Activated CD4-positive, alpha-beta T cell treated with anti-CD3 and anti-CD28 coated beads, Interleukin-2, amount 50 U/mL, for 1 hour (primary cell): ENCODE data around the gene HIGD1A.

Experiments used
- DNase-seq: peaks from one replicate; pipeline ENCODE4 v3.0.0-alpha.2; 2020

The HIGD1A gene

DNA sequence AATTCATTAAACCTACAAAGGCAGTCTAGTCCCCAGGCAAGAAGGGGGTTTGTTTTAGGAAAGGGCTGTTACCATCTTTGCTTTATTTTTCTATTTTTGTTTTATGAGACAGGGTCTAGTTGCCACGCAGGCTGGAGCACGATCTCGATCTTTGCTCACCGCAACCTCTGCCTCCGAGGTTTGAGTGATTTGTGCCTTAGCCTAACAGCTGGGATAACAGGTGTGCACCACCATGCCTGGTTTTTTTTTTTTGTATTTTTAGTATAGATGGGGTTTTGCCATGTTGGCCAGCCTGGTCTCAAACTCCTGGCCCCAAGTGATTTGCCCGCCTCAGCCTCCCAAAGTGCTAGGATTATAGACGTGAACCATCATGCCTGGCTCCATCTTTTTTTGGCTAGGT, 4.9 kb downstream of the HIGD1A start:
- DNase-seq, result no peak

- DNase-seq, result no peak
These were observed 7.9 kb downstream of the HIGD1A start for GRCh38 chr3:42796332-42796885.

GRCh38 chr3:42795621-42796181, 8.6 kb downstream of the HIGD1A start:
- DNase-seq, result no peak

DNA sequence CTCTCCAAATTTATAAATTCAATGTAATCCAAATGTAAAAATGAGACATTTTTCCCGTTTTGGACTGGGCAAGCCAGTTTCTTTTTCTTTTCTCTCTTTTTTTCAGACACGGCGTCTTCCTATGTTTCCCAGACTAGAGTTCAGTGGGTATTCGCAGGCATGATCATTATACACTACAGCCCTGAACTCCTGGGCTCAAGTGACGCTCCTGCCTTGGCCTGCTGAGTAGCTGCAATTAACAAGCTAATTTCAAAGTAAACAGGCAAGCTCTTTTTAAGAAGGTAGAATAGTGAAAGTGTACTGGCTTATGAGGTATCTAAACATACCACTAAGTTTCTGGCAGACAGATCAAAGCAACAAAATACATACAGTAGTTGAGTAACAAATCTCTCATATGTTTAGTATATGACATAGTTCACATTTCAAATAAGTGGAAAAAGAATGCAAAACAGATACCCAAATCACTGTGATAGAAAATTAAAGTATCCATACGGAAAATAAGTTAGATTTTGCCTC, 13.5 kb downstream of the HIGD1A start:
- DNase-seq, result no peak

- no peak for DNase-seq
These were observed 17.7 kb downstream of the HIGD1A start for GRCh38 chr3:42786631-42787030.

DNA sequence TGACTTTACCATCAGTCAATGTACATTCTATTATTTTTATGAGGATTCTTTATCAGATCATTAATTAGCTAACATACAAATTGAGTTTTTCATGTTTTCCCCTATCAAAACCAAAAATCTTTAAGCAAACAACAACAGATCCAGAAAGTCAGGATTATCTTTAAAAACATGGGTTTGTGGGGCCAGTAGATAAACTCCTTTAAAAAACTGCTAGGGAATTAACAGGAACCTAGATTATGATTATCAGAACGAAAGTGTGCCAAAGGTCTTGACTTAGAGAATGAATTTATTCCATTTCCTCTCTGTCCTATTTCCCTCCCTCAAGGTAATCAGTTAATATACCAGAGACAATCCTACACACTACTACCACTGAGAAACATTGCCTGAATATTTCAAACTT, 18.1 kb downstream of the HIGD1A start:
- no peak for DNase-seq

DNA sequence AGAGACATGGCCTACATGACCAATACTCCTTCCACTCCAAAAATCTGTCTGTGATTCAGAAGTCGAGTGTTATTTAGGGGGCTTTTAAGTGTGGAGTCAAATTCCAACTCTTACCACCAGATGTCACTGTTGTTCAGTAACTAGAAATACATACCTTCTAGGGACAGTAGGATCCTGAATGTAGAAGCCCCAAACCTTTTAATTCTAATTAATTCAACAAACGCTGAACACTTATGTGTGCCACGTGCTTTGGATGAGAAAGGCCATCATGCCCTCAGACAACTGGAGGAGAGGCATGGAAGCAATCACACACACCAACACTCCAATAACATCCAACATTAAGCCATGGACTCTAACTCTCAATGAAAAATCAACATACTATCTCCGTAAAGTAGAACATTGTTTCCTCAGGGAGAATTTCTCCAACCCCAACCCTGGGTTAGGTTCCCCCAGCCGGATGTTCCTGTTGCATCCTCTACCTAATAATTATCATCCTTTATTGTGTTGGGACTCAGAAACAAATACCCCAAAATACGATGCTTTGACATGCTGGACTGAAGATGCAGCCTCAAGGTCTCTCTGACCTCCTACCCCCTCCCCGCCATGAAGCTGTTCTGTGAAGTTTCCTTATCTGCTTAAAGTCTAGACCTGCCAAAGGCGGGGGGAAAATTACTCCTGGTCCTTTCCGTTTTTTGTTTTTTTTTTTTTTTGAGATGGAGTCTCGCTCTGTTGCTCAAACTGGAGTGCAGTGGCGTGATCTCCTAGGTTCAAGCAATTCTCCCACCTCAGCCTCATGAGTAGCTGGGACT, 23.2 kb downstream of the HIGD1A start:
- DNase-seq, result no peak

- DNase-seq, result no peak
These were observed 23.9 kb downstream of the HIGD1A start for GRCh38 chr3:42780398-42780797.

DNA sequence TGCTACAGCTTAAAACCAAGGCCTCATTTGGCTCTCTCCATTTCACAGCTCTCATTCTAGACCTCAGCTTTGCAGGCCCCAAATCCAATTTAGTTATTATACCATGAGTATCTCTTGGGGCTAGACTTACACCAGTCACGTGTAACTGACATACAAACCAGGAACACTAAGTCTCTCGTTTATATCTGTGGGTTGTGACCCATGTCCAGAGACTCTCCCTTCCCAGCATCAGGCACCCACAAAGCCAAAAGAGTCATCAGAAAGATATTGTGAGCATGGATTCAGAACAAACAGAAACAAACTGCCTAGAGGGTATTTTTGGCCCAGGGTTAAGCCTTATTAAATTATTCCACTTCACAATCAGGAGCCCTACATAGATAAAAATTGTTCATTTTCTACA, 25.6 kb downstream of the HIGD1A start:
- DNase-seq, result no peak

GRCh38 chr3:42773409-42773751, 30.9 kb downstream of the HIGD1A start:
- no peak for DNase-seq

DNA sequence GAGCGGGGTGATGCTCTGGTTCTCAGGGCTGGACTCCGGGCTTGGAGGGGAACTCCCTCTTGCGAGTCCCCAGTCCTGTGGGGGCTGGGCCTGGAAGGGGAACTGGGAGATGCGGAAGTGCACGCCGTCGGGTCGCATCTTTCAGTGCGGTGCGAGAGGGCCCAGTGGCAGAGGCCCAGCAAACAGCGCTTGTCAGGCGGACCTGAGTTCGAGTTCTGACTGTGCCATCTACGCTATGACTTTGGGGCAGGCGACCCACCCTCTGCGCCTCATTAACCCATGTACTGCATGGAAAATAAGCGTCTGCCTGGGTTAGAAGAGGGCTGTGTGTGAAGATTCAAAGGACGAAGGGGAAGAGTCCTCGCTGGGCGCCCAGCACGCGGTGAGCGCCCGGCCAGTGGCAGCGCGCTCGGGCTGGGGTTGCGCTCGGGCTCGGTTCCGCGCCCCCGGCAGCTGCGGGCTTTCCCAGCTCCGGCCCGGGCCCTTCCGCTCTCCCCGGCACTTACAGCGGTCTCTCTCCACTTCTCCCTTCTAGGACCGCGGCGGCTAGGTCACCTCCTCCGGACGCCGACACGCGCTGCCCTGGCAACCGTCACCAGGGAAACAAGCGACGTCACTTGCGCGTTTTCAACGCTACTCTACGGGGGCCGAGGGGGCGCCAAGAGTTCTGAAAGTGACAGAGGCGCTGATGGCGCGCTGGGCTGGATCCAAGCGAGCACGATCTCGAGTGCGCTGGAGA, 31.5 kb downstream of the HIGD1A start, which contains the start of gene CCDC13:
Gene CCDC13 (minus strand): TSS at position 584 of the 739 bp plus-strand sequence. CDS start 14,908 bp downstream, outside the sequence.
- peak; percentile 83 for DNase-seq

DNA sequence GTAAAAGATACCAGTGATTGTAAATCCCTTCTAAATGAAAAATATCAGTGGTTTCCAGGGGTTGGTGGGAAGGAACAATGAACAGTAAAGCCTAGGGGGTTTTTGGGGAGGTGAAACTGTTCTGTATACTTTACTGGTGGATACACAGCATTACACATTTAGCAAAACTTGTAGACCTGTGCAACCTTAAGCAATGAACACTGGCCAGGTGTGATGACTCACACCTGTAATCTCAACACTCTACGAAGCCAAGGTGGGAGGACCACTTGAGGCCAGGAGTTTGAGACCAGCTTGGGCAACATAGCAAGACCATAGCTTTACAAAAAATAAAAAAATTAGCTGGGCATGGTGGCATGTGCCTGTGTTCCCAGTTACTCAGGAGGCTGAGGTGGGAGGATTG, 33.0 kb downstream of the HIGD1A start:
- DNase-seq, result no peak

- DNase-seq, result no peak
These were observed 34.7 kb downstream of the HIGD1A start for GRCh38 chr3:42769477-42770131.

DNA sequence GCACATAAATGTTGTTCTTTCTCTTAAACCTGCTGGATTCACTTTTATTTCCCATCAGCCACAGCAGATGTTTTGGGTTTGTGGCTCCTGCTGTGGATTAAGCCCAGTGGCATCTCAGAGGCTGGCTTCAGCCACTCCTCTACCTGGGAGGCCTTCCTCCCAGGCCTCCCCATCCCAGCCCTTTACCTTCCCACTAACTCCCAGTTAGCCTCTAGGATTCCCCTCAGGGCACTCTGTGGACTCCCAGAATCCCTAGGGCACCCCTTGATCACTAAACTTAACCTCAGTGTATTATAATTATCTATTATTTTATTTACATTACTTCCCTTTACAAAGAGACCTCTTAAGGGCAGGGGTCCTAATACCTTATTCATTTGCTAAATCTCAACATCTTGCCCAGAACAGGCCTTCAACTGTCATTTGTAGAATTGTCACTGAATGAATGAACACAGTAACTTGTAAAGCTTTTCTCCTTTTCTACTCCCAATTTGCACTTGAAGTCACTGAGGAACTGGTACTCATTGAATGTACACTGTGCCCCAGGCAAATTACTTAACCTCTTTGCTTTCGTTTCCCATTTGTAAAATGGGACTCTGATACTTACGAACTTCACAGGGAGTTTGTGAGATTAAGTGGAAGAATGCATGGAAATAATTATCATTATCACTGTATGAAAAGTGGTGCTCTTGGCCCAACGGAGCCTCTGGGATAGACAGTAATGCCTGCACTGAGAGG, 39.6 kb downstream of the HIGD1A start:
- DNase-seq, result no peak

- DNase-seq, result no peak
These were observed 40.2 kb downstream of the HIGD1A start for GRCh38 chr3:42764115-42764514.

- no peak for DNase-seq
These were observed 41.3 kb downstream of the HIGD1A start for GRCh38 chr3:42763021-42763420.

DNA sequence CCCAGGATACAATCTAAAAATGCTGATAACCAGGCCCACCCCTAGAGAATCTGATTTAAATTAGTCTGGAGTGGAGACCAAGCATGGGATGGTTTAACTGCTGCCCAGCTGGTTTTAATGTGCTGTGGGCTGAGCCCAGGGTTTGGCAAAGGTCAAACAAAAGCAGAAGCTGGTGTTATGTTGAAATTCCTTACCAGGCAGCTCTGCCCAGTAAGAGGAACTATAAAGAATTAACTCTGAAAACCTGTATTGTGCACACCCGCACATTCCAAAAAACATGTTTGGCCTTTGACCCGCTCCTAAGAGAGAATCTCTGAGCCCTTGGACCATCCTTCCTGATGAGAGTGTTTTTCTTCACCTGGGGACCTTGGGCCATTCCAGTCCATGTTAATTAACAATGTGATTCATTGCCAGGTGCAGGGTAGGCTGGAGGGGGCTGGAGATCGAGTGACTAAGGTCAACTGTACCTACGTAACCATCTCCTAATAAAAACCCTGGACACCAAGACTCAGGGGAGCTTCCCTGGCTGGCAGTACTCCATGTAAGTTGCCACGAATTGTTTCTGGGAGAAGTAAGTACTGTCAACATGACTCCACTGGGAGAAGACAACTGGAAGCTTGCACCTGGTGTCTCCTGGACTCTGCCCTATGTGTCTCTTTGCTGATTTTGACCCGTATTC, 42.1 kb downstream of the HIGD1A start:
- DNase-seq, result no peak

DNA sequence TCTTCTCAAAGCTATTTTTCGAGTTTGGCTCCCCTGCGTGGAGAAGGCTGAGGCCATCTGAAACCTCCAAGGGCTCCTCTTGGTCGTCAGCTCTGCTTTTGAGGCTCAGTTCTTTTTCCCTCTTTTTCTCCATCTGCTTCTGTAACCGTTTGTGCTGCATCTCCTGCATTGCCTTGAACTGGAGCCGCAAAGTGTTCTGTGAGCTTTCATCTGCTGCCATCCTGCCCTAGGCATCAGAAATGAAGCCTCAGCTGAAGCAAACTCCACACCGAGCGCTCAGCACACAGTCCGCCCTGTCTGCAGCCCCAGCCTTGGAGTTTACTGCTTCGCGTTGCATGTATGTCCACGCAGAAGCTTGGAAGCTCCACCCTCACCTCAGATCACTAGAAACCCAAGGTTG, 46.2 kb downstream of the HIGD1A start:
- no peak for DNase-seq

DNA sequence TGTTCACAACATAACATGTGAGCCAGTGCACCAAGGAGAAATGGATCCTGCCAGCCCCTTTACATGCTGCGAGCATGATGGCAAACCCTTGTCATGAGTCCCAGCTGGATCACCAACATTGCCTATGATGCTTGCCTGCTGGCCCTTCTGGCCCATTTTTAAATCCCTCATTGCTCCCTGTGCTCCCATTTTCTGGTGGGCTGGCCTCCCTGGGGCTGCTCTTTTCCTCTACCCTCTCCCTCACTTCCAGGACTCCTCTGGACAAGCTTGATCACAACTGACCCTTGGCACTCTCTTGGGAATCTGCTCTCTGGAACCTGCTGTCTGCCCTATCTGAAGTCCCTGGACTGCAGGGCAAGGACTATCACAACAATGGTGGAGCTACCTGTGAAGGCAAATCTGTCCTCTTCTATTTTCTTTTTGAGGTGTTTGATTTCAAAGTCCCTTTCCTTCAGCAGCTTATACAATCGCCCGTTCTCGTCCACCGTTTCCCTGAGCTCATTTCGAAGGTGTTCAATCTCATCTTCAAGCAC, 47.5 kb downstream of the HIGD1A start:
- DNase-seq, result no peak

DNA sequence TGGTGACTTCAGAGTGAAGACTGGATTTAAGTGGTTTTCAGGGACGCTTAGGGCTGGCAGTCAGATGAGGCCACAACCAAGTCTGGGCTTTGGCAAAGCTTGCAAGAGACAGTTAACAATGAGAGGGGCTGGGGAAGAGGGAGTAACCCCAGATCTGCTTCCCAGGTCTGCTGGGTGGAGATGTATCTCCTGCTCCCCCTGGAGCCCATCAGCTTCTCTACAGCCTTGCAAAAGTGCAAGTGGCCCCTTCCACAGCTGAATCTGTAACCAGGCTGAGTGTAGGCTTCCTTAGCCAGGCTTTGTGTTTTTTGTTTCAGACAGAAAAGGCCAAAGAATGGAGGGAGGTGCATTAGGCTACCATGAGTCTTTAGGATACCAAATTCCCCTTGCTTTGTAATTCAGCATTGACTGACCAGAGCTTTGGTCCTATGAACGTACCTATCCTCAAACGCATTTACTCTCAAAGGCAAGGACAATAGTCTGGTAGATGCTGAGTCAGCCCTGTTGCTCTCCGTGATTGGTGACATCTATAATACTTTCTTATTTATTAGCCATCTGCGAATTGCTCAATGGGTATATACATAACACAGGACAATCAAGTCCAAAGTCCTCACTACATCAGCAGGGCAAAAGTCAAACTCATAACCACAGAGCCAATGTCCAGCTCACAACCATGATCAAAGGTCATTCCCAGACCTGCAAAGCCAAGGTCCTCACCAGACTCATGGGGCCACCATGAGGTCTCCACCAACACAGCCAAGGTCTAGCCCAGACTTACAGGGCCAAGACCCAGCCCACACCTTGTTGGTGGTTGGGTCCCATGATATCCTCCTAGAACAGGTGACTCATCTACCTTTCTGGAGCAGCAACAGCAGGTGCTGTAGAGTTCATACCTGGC, 48.4 kb downstream of the HIGD1A start:
- peak; percentile 13 for DNase-seq
